ENCODE results near the gene CSNK1A1.
A peak's percentile ranks its signal among the peaks of the same experiment; 100 is the strongest.

Gene CSNK1A1

GRCh38 chr5:149575131-149575530 lies 23.9 kb upstream of the CSNK1A1 start:
- in situ Hi-C loops (cut with MboI; ENCODE audit: low sequenced_read_pairs, unreplicated experiment), result no loop called here
- TF ChIP-seq CTCF (IDR thresholded peaks at IDR 0.05; ENCODE audit: borderline replicate concordance, control extremely low read depth, extremely low read depth, insufficient read depth, missing control alignments), result no peak
- DNase-seq (ENCODE audit: low spot score), result no peak

GRCh38 chr5:149572576-149573231 lies 21.5 kb upstream of the CSNK1A1 start:
- no peak for DNase-seq (ENCODE audit: low spot score)
- TF ChIP-seq CTCF (IDR thresholded peaks at IDR 0.05; ENCODE audit: borderline replicate concordance, control extremely low read depth, extremely low read depth, insufficient read depth, missing control alignments), result no peak
- in situ Hi-C loops (cut with MboI; ENCODE audit: low sequenced_read_pairs, unreplicated experiment), result no loop called here

GRCh38 chr5:149572170-149572569 lies 20.9 kb upstream of the CSNK1A1 start:
- in situ Hi-C loops (cut with MboI; ENCODE audit: low sequenced_read_pairs, unreplicated experiment), result no loop called here
- TF ChIP-seq CTCF (IDR thresholded peaks at IDR 0.05; ENCODE audit: borderline replicate concordance, control extremely low read depth, extremely low read depth, insufficient read depth, missing control alignments), result no peak
- no peak for DNase-seq (ENCODE audit: low spot score)

- TF ChIP-seq CTCF (IDR thresholded peaks at IDR 0.05; ENCODE audit: borderline replicate concordance, control extremely low read depth, extremely low read depth, insufficient read depth, missing control alignments), result no peak
- in situ Hi-C loops (cut with MboI; ENCODE audit: low sequenced_read_pairs, unreplicated experiment), result loop anchor here (10.0 kb wide), 2 partner anchors 112 to 192 kb away; partner anchors contain the start of gene IL17B
- DNase-seq (ENCODE audit: low spot score), result no peak
Observed at GRCh38 chr5:149567226-149567625, 16.0 kb upstream of the CSNK1A1 start.

- peak; percentile 76 for DNase-seq (ENCODE audit: low spot score)
- in situ Hi-C loops (cut with MboI; ENCODE audit: low sequenced_read_pairs, unreplicated experiment), result loop anchor here (10.0 kb wide), 2 partner anchors 110 to 190 kb away; partner anchors contain the start of gene IL17B
- TF ChIP-seq CTCF (IDR thresholded peaks at IDR 0.05; ENCODE audit: borderline replicate concordance, control extremely low read depth, extremely low read depth, insufficient read depth, missing control alignments), result peak; percentile 68
Observed at GRCh38 chr5:149564542-149565140, 13.4 kb upstream of the CSNK1A1 start.

GRCh38 chr5:149563466-149563865 lies 12.2 kb upstream of the CSNK1A1 start:
- no peak for TF ChIP-seq CTCF (IDR thresholded peaks at IDR 0.05; ENCODE audit: borderline replicate concordance, control extremely low read depth, extremely low read depth, insufficient read depth, missing control alignments)
- in situ Hi-C loops (cut with MboI; ENCODE audit: low sequenced_read_pairs, unreplicated experiment), result loop anchor here (10.0 kb wide), 2 partner anchors 109 to 189 kb away; partner anchors contain the start of gene IL17B
- DNase-seq (ENCODE audit: low spot score), result no peak
